NCI-H2107 treated with DMSO at 0.1 percent for 48 hours (cell line): ENCODE results near the gene ARHGEF4.
"Not testable (repeated sequence)": the region's sequence is repeated elsewhere in the genome, so short reads cannot be mapped to it uniquely, and the experiment has no call there.

Source experiments
- DNase-seq: peaks from one replicate; lab custom pipeline; 2025; ENCODE audit not compliant: unreplicated experiment; lab: John Stamatoyannopoulos, UW

ARHGEF4 gene

GRCh38 chr2:131075578-131075977, 238.9 kb downstream of the ARHGEF4 start:
- not testable (repeated sequence) for DNase-seq

- DNase-seq: no peak
Observed at GRCh38 chr2:131076707-131077106, 240.0 kb downstream of the ARHGEF4 start.

GRCh38 chr2:131077182-131077846, 240.6 kb downstream of the ARHGEF4 start:
- DNase-seq: no peak

- no peak for DNase-seq
Observed at GRCh38 chr2:131077966-131078365, 241.3 kb downstream of the ARHGEF4 start.

GRCh38 chr2:131079931-131080330, 243.2 kb downstream of the ARHGEF4 start:
- not testable (repeated sequence) for DNase-seq

GRCh38 chr2:131081190-131081589, 244.5 kb downstream of the ARHGEF4 start:
- no peak for DNase-seq

- no peak for DNase-seq
Observed at GRCh38 chr2:131085646-131086045, 248.9 kb downstream of the ARHGEF4 start.

- no peak for DNase-seq
Observed at GRCh38 chr2:131092458-131093005, 255.8 kb downstream of the ARHGEF4 start.

GRCh38 chr2:131093006-131093695, 256.4 kb downstream of the ARHGEF4 start, which contains the start of gene FAM168B:
TSS of gene FAM168B (minus strand) at chr2:131093460. CDS start at chr2:131082646, 10,814 bp downstream.
- peak; percentile 50 for DNase-seq

- no peak for DNase-seq
Observed at GRCh38 chr2:131093696-131094462, 257.2 kb downstream of the ARHGEF4 start.

GRCh38 chr2:131094463-131095281, 258.0 kb downstream of the ARHGEF4 start:
- DNase-seq: no peak
